Naive thymus-derived CD4-positive, alpha-beta T cell (primary cell): ENCODE results near the gene TMA7B. TPM values are rescaled to one million over a fixed set of nuclear protein-coding genes. Genes with fewer than 3 reads are reported as not detected.

ENCODE experiments used
- ATAC-seq: fragments of 150-1000 bp; cut with Tn5 transposase; 2 replicates; pipeline ENCODE4 v1.10.0; 2021; ENCODE audit warnings: mild to moderate bottlenecking, moderate library complexity
- CTCF ChIA-PET: fragments of 350-600 bp; sonication (Branson Sonifier 250); formaldehyde crosslinking; loops from one replicate; lab custom pipeline; 2021; ENCODE audit warnings: antibody characterized with exemption; lab: Charles Lee
- POLR2A ChIA-PET: fragments of 350-600 bp; sonication (Branson Sonifier 250); formaldehyde crosslinking; loops from one replicate; lab custom pipeline; 2021; ENCODE audit warnings: antibody characterized with exemption, inconsistent platforms; lab: Charles Lee
- DNase-seq, 9 donors: peaks; one replicate each; pipeline versions ENCODE4 v3.0.0 to v3.0.0-alpha.2; 2020 to 2022; ENCODE audit warnings: mixed read lengths in 1 of 9
- H3K27ac ChIP-seq: one replicate; pipeline ENCODE4 v1.7.0; 2013; ENCODE audit warnings: mild to moderate bottlenecking, low read depth, low read length, moderate library complexity
- H3K27me3 ChIP-seq, 2 donors: one replicate each; pipeline ENCODE4 v1.7.0; 2013; ENCODE audit warnings: low read length in 2 of 2, mild to moderate bottlenecking in 2 of 2, moderate library complexity in 2 of 2; ENCODE audit not compliant: control insufficient read depth in 2 of 2, insufficient read depth in 2 of 2
- H3K36me3 ChIP-seq, 3 experiments: 1 replicate in 2 of 3; 2 replicates in 1 of 3; pipeline ENCODE4 v1.7.0; 2013; ENCODE audit warnings: low read length in 3 of 3, mild to moderate bottlenecking in 3 of 3, moderate library complexity in 1 of 3; ENCODE audit not compliant: insufficient read depth in 3 of 3, control insufficient read depth in 2 of 3
- H3K4me1 ChIP-seq, 2 donors: one replicate each; pipeline ENCODE4 v1.7.0; 2013; ENCODE audit warnings: low read length in 2 of 2, mild to moderate bottlenecking in 2 of 2, moderate library complexity in 1 of 2; ENCODE audit not compliant: control insufficient read depth in 2 of 2, insufficient read depth in 2 of 2
- H3K4me3 ChIP-seq: 2 replicates; pipeline ENCODE4 v1.7.0; 2013; ENCODE audit warnings: mild to moderate bottlenecking, low read length
- H3K9me3 ChIP-seq, 3 experiments: 1 replicate in 2 of 3; 2 replicates in 1 of 3; pipeline ENCODE4 v1.7.0; 2013; ENCODE audit warnings: low read length in 3 of 3; ENCODE audit not compliant: control insufficient read depth in 2 of 3
- H3K27ac Mint-ChIP-seq, 9 donors: one replicate each; pipeline ENCODE4 v1.8.0; 2020 to 2022; ENCODE audit warnings: mixed read lengths in 9 of 9, mild to moderate bottlenecking in 8 of 9, moderate library complexity in 5 of 9, inconsistent platforms in 2 of 9
- H3K27me3 Mint-ChIP-seq, 5 donors: one replicate each; pipeline ENCODE4 v1.8.0; 2021 to 2022; ENCODE audit warnings: mixed read lengths in 5 of 5, mild to moderate bottlenecking in 1 of 5
- H3K36me3 Mint-ChIP-seq, 5 donors: one replicate each; pipeline ENCODE4 v1.8.0; 2020 to 2022; ENCODE audit warnings: mixed read lengths in 5 of 5, mild to moderate bottlenecking in 3 of 5, inconsistent platforms in 1 of 5
- H3K4me1 Mint-ChIP-seq, 7 donors: one replicate each; pipeline ENCODE4 v1.8.0; 2020 to 2022; ENCODE audit warnings: mixed read lengths in 7 of 7, mild to moderate bottlenecking in 3 of 7, inconsistent platforms in 1 of 7
- H3K4me3 Mint-ChIP-seq, 10 donors: one replicate each; pipeline ENCODE4 v1.8.0; 2020 to 2022; ENCODE audit warnings: mild to moderate bottlenecking in 10 of 10, mixed read lengths in 10 of 10, moderate library complexity in 6 of 10, inconsistent platforms in 2 of 10
- H3K9me3 Mint-ChIP-seq, 11 donors: one replicate each; pipeline ENCODE4 v1.8.0; 2020 to 2022; ENCODE audit warnings: mixed read lengths in 11 of 11, mild to moderate bottlenecking in 4 of 11, inconsistent platforms in 1 of 11, moderate library complexity in 1 of 11
- intact Hi-C, 2 donors: fragments of 100-400 bp; cut with micrococcal nuclease; formaldehyde crosslinking; loops; one replicate each; pipeline ENCODE4 v1.15.1; 2023
- polyA plus RNA-seq, 2 donors: library from polyadenylated mRNA; unstranded; fragments of 300-500 nt; fragmentation: Illumina TruSeq; gene quantifications; one replicate each; pipeline ENCODE4 v1.2.3, GENCODE V29; 2021
- total RNA-seq, 6 experiments: library from RNA in 5 of 6; stranded (reverse) in 5 of 6; gene quantifications; 1 replicate in 5 of 6; 2 replicates in 1 of 6; pipeline ENCODE4 v1.2.3 and lab custom pipeline; 2021 to 2026

The TMA7B gene
- total and polyA plus RNA-seq, 7 experiments from 2014 or later = 2.6 to 12.8 (median 9.2) TPM

DNA sequence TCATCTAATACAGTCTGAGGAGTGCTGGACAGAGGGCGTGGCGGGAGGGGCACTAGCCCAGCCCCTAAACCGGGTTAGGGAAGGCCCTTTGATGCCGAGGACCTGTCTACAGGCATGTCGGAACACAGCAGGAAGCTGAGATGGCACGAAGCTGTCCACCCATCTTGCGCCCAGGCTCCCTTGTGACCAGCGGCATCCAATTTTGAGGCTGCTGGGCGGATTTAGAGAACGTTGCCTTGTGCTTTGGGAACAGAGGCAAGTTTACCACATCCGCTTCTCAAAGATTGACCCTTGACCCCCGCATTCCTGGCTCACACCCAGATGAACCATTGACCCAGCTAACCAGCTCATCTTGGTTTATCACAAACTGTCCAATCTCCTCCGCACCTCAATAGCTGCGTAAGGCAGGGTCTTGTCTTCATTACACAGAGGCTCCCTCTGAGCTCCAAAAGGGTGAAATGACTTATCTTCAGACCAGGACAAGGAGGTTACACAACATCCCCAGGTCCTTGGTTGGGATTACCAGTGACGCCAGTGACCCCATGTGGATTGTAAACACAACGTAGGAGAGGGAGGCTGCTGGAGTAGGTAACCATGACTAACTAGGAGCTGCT is 39.1 kb downstream of the TMA7B start:
- POLR2A ChIA-PET = no interaction called here
- H3K36me3 ChIP-seq = no peaks in the 10 kb centered on the region
- CTCF ChIA-PET = interaction anchor here (2.1 kb wide), 1 partner anchor 25 kb away, joined by 9 read pairs; no protein-coding TSS in a partner anchor
- H3K4me3 Mint-ChIP-seq = no peak overlapping the region
- no peak for DNase-seq
- peaks cover 0 to 36% (median 12%) of the 10 kb centered on the region in 5 donors for H3K27me3 Mint-ChIP-seq
- ATAC-seq = no peak
- H3K27me3 ChIP-seq = peaks cover 0 to 6% of the 10 kb centered on the region in 2 donors
- no peaks in the 10 kb centered on the region for H3K9me3 ChIP-seq
- H3K4me3 ChIP-seq = no peak overlapping the region
- peaks cover 0 to 3% of the 10 kb centered on the region in 2 donors for H3K4me1 ChIP-seq
- no peaks in the 10 kb centered on the region for H3K9me3 Mint-ChIP-seq
- no peaks in the 10 kb centered on the region for H3K36me3 Mint-ChIP-seq
- H3K4me1 Mint-ChIP-seq = peaks cover 0 to 8% (median 4%) of the 10 kb centered on the region in 7 donors
- H3K27ac ChIP-seq = no peak overlapping the region
- intact Hi-C loops = no loop called here
- no peak overlapping the region for H3K27ac Mint-ChIP-seq

DNA sequence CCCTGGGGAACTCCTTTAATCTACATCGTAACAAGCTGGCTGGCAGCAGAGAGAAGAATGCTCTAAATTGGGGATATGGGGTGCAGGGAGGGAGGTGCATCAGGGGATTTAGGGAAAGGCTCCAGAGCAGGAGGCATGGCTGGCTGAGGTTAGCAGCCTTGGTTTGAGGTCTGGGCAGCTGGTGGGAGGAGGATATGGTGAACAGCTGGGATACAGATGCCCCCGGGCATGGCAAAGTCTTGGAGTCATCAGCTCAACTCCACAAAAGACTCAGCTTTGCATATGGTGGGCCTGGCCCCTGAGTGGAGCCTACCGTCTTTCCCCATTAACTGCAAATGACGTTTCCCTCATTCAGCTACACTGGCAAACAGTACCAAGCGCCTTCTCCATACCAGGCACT is 40.0 kb downstream of the TMA7B start:
- no peaks in the 10 kb centered on the region for H3K9me3 ChIP-seq
- CTCF ChIA-PET = interaction anchor here (0.7 to 2.1 kb wide), 3 partner anchors 25 to 466 kb away, joined by 3 to 9 read pairs (median 3); no protein-coding TSS in a partner anchor
- POLR2A ChIA-PET = no interaction called here

DNA sequence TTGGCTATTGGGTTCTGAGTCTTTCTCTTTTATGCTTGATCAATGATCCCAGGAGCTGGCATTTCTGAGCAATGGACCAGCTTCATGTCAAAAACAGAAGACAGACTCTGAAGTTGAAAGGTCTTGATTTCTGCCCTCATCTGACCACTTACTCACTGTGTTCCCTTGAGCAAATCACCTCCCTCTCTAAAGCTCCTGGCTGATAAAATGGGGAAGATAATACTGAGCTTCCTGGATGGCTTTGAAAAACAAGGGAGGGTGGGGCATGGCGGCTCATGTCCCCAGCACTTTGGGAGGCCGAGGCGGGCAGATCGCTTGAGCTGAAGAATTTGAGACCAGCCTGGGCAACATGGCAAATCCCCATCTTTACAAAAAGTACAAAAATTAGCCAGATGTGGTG is 40.9 kb downstream of the TMA7B start:
- no peaks in the 10 kb centered on the region for H3K36me3 ChIP-seq
- Mint-ChIP-seq H3K27me3 (peaks cover 0 to 29% (median 17%) of the 10 kb centered on the region in 5 donors), H3K36me3 (no peaks in the 10 kb centered on the region), H3K4me3 (no peak overlapping the region), H3K4me1 (peaks cover 0 to 4% (median 2%) of the 10 kb centered on the region in 7 donors), H3K27ac (no peak overlapping the region), H3K9me3 (no peaks in the 10 kb centered on the region)
- DNase-seq (no peak), ATAC-seq (no peak)
- ChIA-PET POLR2A (no interaction called here), CTCF (interaction anchor here (0.7 to 2.1 kb wide), 3 partner anchors 24 to 467 kb away, joined by 3 to 9 read pairs (median 3); no protein-coding TSS in a partner anchor)
- H3K4me1 ChIP-seq = no peaks in the 10 kb centered on the region
- H3K27me3 ChIP-seq = no peaks in the 10 kb centered on the region
- no peak overlapping the region for H3K27ac ChIP-seq
- H3K9me3 ChIP-seq = no peaks in the 10 kb centered on the region
- intact Hi-C loops = no loop called here
- no peak overlapping the region for H3K4me3 ChIP-seq

More for the DNA sequence above, 40.0 kb downstream of the TMA7B start:
- Histone ChIP-seq H3K27ac (no peak overlapping the region), H3K27me3 (peaks cover 0 to 6% of the 10 kb centered on the region in 2 donors), H3K36me3 (no peaks in the 10 kb centered on the region), H3K4me1 (no peaks in the 10 kb centered on the region), H3K4me3 (no peak overlapping the region)
- Mint-ChIP-seq H3K27ac (no peak overlapping the region), H3K4me3 (no peak overlapping the region), H3K4me1 (peaks cover 0 to 8% (median 4%) of the 10 kb centered on the region in 7 donors), H3K9me3 (no peaks in the 10 kb centered on the region), H3K36me3 (no peaks in the 10 kb centered on the region), H3K27me3 (peaks cover 0 to 34% (median 17%) of the 10 kb centered on the region in 5 donors)
- DNase-seq (no peak), ATAC-seq (no peak)
- intact Hi-C loops = no loop called here

DNA sequence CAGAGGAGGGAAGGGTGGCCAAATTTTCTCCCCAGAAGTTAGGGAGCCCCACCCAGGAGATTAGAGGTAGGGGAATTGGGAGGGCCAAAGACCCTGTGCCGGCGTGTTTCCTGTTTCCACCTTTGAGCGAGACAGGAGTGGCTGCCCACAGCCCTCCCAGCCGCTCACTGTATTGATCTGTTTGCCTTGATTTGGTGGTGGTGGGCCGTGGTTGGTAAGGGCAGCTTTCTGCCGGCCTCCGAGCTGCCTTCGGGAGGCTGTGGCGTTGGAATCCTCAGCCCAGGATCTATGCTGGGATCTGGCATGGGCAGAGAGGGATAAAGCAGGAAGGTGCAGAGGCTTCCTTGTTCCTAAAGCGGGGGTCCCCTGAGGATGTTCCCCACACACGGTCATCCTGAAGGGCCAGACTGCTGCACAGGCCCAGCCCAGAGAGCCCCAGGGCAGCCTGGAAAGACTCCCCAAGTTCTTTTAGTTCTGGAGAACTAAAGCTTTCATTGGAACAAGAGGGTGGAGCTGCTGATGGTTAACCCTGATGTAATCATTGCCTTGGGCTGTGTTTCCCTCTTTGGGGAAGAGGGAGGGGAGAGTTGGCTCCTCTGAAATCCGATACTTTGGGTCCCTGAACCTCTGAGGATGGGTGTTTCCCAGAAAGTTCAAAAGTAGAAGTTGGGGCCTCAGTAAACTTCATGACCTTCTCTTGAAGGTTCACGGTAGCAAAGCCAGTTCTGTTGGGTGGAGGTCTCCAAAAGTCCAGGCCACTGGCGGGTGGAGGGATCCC is 41.8 kb downstream of the TMA7B start:
- no peaks in the 10 kb centered on the region for H3K36me3 ChIP-seq
- CTCF ChIA-PET = interaction anchor here (1.5 to 2.1 kb wide), 2 partner anchors 23 to 467 kb away, joined by 3 to 9 read pairs; no protein-coding TSS in a partner anchor
- DNase-seq = no peak
- H3K9me3 ChIP-seq = no peaks in the 10 kb centered on the region
- Mint-ChIP-seq H3K4me1 (peaks cover 0 to 4% (median 0%) of the 10 kb centered on the region in 7 donors), H3K9me3 (no peaks in the 10 kb centered on the region), H3K27me3 (peaks cover 0 to 27% (median 9%) of the 10 kb centered on the region in 5 donors), H3K4me3 (no peak overlapping the region), H3K36me3 (no peaks in the 10 kb centered on the region), H3K27ac (no peak overlapping the region)
- no peaks in the 10 kb centered on the region for H3K4me1 ChIP-seq
- POLR2A ChIA-PET = no interaction called here
- no peak overlapping the region for H3K27ac ChIP-seq
- H3K4me3 ChIP-seq = no peak overlapping the region
- no peaks in the 10 kb centered on the region for H3K27me3 ChIP-seq
- intact Hi-C loops = no loop called here
- ATAC-seq = no peak

- Histone ChIP-seq H3K36me3 (no peaks in the 10 kb centered on the region), H3K4me3 (no peak overlapping the region), H3K27me3 (no peaks in the 10 kb centered on the region), H3K9me3 (no peaks in the 10 kb centered on the region), H3K27ac (no peak overlapping the region), H3K4me1 (no peaks in the 10 kb centered on the region)
- no peaks in the 10 kb centered on the region for H3K9me3 Mint-ChIP-seq
- ChIA-PET CTCF (no interaction called here), POLR2A (no interaction called here)
- peaks cover 0 to 26% (median 5%) of the 10 kb centered on the region in 5 donors for H3K27me3 Mint-ChIP-seq
- intact Hi-C loops = no loop called here
- H3K4me1 Mint-ChIP-seq = peaks cover 0 to 6% (median 0%) of the 10 kb centered on the region in 7 donors
- H3K36me3 Mint-ChIP-seq = no peaks in the 10 kb centered on the region
- no peak for DNase-seq
- no peak overlapping the region for H3K27ac Mint-ChIP-seq
- no peak for ATAC-seq
- H3K4me3 Mint-ChIP-seq = no peak overlapping the region
These were observed 42.9 kb downstream of the TMA7B start for GRCh38 chr22:40002935-40003715.

GRCh38 chr22:40004836-40005235 is 44.6 kb downstream of the TMA7B start:
- H3K9me3 Mint-ChIP-seq = no peaks in the 10 kb centered on the region
- H3K4me3 ChIP-seq = no peak overlapping the region
- peaks cover 0 to 4% of the 10 kb centered on the region in 2 donors for H3K4me1 ChIP-seq
- no peaks in the 10 kb centered on the region for H3K9me3 ChIP-seq
- ChIA-PET POLR2A (interaction anchor here (1.1 to 1.5 kb wide), 2 partner anchors 10 to 13 kb away, joined by 3 to 4 read pairs; partner anchors contain the start of gene FAM83F), CTCF (interaction anchor here (0.7 to 1.5 kb wide), 2 partner anchors 20 to 35 kb away, joined by 3 to 5 read pairs; no protein-coding TSS in a partner anchor)
- ATAC-seq = no peak
- intact Hi-C loops = no loop called here
- no peak overlapping the region for H3K27ac ChIP-seq
- H3K27me3 Mint-ChIP-seq = peaks cover 0 to 31% (median 5%) of the 10 kb centered on the region in 5 donors
- no peak overlapping the region for H3K4me3 Mint-ChIP-seq
- H3K4me1 Mint-ChIP-seq = peaks cover 6 to 16% (median 8%) of the 10 kb centered on the region in 7 donors
- H3K27ac Mint-ChIP-seq = no peak overlapping the region
- no peaks in the 10 kb centered on the region for H3K36me3 Mint-ChIP-seq
- H3K36me3 ChIP-seq = no peaks in the 10 kb centered on the region
- H3K27me3 ChIP-seq = no peaks in the 10 kb centered on the region
- no peak for DNase-seq
